HEK293 (cell line): ENCODE data around the gene WDR6.

Experiments
- CTCF ChIA-PET: fragments of 350-600 bp; formaldehyde crosslinking; extraction: SDS; loops from one replicate; lab custom pipeline; 2021; ENCODE audit warnings: antibody characterized with exemption; lab: Yijun Ruan, JAX
- POLR2A ChIA-PET: fragments of 300-600 bp; formaldehyde crosslinking; extraction: SDS; loops from one replicate; lab custom pipeline; 2020; ENCODE audit warnings: antibody characterized with exemption, inconsistent platforms; lab: Yijun Ruan, JAX
- H3K27ac ChIP-seq: fragments of 200-500 bp; sonication (Bioruptor generic); 2 replicates; pipeline ENCODE4 v1.5.1; 2014; ENCODE audit warnings: low read depth, low read length, control low read depth, inconsistent platforms; ENCODE audit errors: extremely low read depth
- H3K36me3 ChIP-seq, 2 experiments: fragments of 200-500 bp in 1 of 2; sonication (Bioruptor generic) in 1 of 2; 1 replicate in 1 of 2; 2 replicates in 1 of 2; pipeline ENCODE4 v1.5.1; 2014 to 2017; ENCODE audit warnings: inconsistent platforms in 2 of 2, low read length in 2 of 2; ENCODE audit not compliant: control insufficient read depth in 2 of 2, insufficient read depth in 1 of 2
- H3K4me1 ChIP-seq: fragments of 200-500 bp; sonication (Bioruptor generic); 2 replicates; pipeline ENCODE4 v1.5.1; 2014; ENCODE audit warnings: mild to moderate bottlenecking, low read length, inconsistent platforms; ENCODE audit not compliant: control insufficient read depth, insufficient read depth
- H3K4me3 ChIP-seq: 2 replicates; pipeline ENCODE4 v1.5.1; 2011; ENCODE audit warnings: low read depth, mild to moderate bottlenecking, control low read depth, low read length, moderate library complexity
- H3K9me3 ChIP-seq: fragments of 200-500 bp; sonication (Bioruptor generic); 2 replicates; pipeline ENCODE4 v1.5.1; 2014; ENCODE audit warnings: low read depth, low read length, inconsistent platforms; ENCODE audit not compliant: control insufficient read depth, insufficient read depth
- BCL6B ChIP-seq: fragments of 450-650 bp; formaldehyde crosslinking; IDR thresholded peaks from 2 replicates; pipeline ENCODE4 v1.5.1; 2017; ENCODE audit warnings: missing biosample characterization, missing genetic modification characterization
- EGR2 ChIP-seq: fragments of 450-650 bp; formaldehyde crosslinking; IDR thresholded peaks from 2 replicates; pipeline ENCODE4 v1.5.1; 2016; ENCODE audit warnings: low read depth, missing biosample characterization, missing genetic modification characterization
- FEZF1 ChIP-seq: fragments of 450-650 bp; formaldehyde crosslinking; IDR thresholded peaks from 2 replicates; pipeline ENCODE4 v1.5.1; 2016; ENCODE audit warnings: missing biosample characterization, missing genetic modification characterization
- GLI4 ChIP-seq: fragments of 450-650 bp; formaldehyde crosslinking; IDR thresholded peaks from 2 replicates; pipeline ENCODE4 v1.5.1; 2016; ENCODE audit warnings: missing biosample characterization, missing genetic modification characterization
- HOXA7 ChIP-seq: sonication (generic); formaldehyde crosslinking; IDR thresholded peaks from 2 replicates; pipeline ENCODE4 v1.8.1; 2022; ENCODE audit warnings: missing genetic modification reagents, borderline replicate concordance
- KLF1 ChIP-seq: fragments of 450-650 bp; formaldehyde crosslinking; IDR thresholded peaks from 2 replicates; pipeline ENCODE4 v1.5.1; 2016; ENCODE audit warnings: missing biosample characterization, missing genetic modification characterization
- KLF7 ChIP-seq: fragments of 450-650 bp; formaldehyde crosslinking; IDR thresholded peaks from 2 replicates; pipeline ENCODE4 v1.5.1; 2016; ENCODE audit warnings: missing biosample characterization, missing genetic modification characterization, borderline replicate concordance
- KLF8 ChIP-seq: fragments of 450-650 bp; formaldehyde crosslinking; IDR thresholded peaks from 2 replicates; pipeline ENCODE4 v1.5.1; 2016; ENCODE audit warnings: missing biosample characterization, missing genetic modification characterization
- KLF9 ChIP-seq: fragments of 450-650 bp; formaldehyde crosslinking; IDR thresholded peaks from 2 replicates; pipeline ENCODE4 v1.5.1; 2016; ENCODE audit warnings: missing biosample characterization, missing genetic modification characterization, low read depth
- MZF1 ChIP-seq: fragments of 450-650 bp; formaldehyde crosslinking; IDR thresholded peaks from 2 replicates; pipeline ENCODE4 v1.5.1; 2017; ENCODE audit warnings: missing biosample characterization, missing genetic modification characterization, borderline replicate concordance
- OSR2 ChIP-seq: fragments of 450-650 bp; formaldehyde crosslinking; IDR thresholded peaks from 2 replicates; pipeline ENCODE4 v1.5.1; 2016; ENCODE audit warnings: missing biosample characterization, missing genetic modification characterization
- SP2 ChIP-seq: fragments of 450-650 bp; formaldehyde crosslinking; IDR thresholded peaks from 2 replicates; pipeline ENCODE4 v1.5.1; 2016; ENCODE audit warnings: missing biosample characterization, missing genetic modification characterization
- SP3 ChIP-seq: fragments of 450-650 bp; formaldehyde crosslinking; IDR thresholded peaks from 2 replicates; pipeline ENCODE4 v1.5.1; 2016; ENCODE audit warnings: missing biosample characterization, missing genetic modification characterization
- ZBTB20 ChIP-seq: fragments of 450-650 bp; formaldehyde crosslinking; IDR thresholded peaks from 2 replicates; pipeline ENCODE4 v1.5.1; 2016; ENCODE audit warnings: missing biosample characterization, missing genetic modification characterization
- ZBTB21 ChIP-seq: fragments of 450-650 bp; formaldehyde crosslinking; IDR thresholded peaks from 2 replicates; pipeline ENCODE4 v1.5.1; 2017; ENCODE audit warnings: missing biosample characterization, missing genetic modification characterization
- ZBTB48 ChIP-seq: fragments of 450-650 bp; formaldehyde crosslinking; IDR thresholded peaks from 2 replicates; pipeline ENCODE4 v1.5.1; 2016; ENCODE audit warnings: missing biosample characterization, missing genetic modification characterization
- ZFP37 ChIP-seq: fragments of 450-650 bp; formaldehyde crosslinking; IDR thresholded peaks from 2 replicates; pipeline ENCODE4 v1.5.1; 2016; ENCODE audit warnings: missing biosample characterization, missing genetic modification characterization
- ZNF2 ChIP-seq: fragments of 450-650 bp; formaldehyde crosslinking; IDR thresholded peaks from 2 replicates; pipeline ENCODE4 v1.5.1; 2016; ENCODE audit warnings: missing biosample characterization, missing genetic modification characterization
- ZNF394 ChIP-seq: fragments of 450-650 bp; formaldehyde crosslinking; IDR thresholded peaks from 2 replicates; pipeline ENCODE4 v1.5.1; 2016; ENCODE audit warnings: missing biosample characterization, missing genetic modification characterization, mild to moderate bottlenecking, moderate library complexity, borderline replicate concordance
- ZNF48 ChIP-seq: fragments of 450-650 bp; formaldehyde crosslinking; IDR thresholded peaks from 2 replicates; pipeline ENCODE4 v1.5.1; 2016; ENCODE audit warnings: missing biosample characterization, missing genetic modification characterization
- ZNF501 ChIP-seq: fragments of 450-650 bp; formaldehyde crosslinking; IDR thresholded peaks from 2 replicates; pipeline ENCODE4 v1.5.1; 2016; ENCODE audit warnings: missing biosample characterization, missing genetic modification characterization
- ZNF513 ChIP-seq: fragments of 450-650 bp; IDR thresholded peaks from 2 replicates; pipeline ENCODE4 v1.5.1; 2018; ENCODE audit warnings: missing biosample characterization, missing genetic modification characterization
- ZNF544 ChIP-seq: fragments of 450-650 bp; formaldehyde crosslinking; IDR thresholded peaks from 2 replicates; pipeline ENCODE4 v1.5.0; 2017; ENCODE audit warnings: missing biosample characterization, missing genetic modification characterization
- ZNF561 ChIP-seq: fragments of 450-650 bp; IDR thresholded peaks from 2 replicates; pipeline ENCODE4 v1.5.1; 2018; ENCODE audit warnings: missing biosample characterization, missing genetic modification characterization, borderline replicate concordance
- TF ChIP-seq, protein P1 (sequence below): fragments of 450-650 bp; formaldehyde crosslinking; IDR thresholded peaks from 2 replicates; pipeline ENCODE4 v1.5.1; 2017; ENCODE audit warnings: missing biosample characterization, missing genetic modification characterization
- TF ChIP-seq, protein P2 (sequence below): fragments of 450-650 bp; formaldehyde crosslinking; IDR thresholded peaks from 2 replicates; pipeline ENCODE4 v1.5.1; 2016; ENCODE audit warnings: missing biosample characterization, missing genetic modification characterization
- TF ChIP-seq, protein P3 (sequence below): fragments of 450-650 bp; formaldehyde crosslinking; IDR thresholded peaks from 2 replicates; pipeline ENCODE4 v1.5.1; 2016; ENCODE audit warnings: missing biosample characterization, missing genetic modification characterization

Gene WDR6

GRCh38 chr3:49007771-49008528, 759 bp downstream of the WDR6 start:
- POLR2A ChIA-PET, result interaction anchor here (0.6 to 4.4 kb wide), 18 partner anchors 12 to 606 kb away, joined by 3 to 141 read pairs (median 6); partner anchors contain the start of genes ARIH2, DALRD3, IMPDH2 and IP6K2
- peak overlapping the region; percentile 93 for H3K27ac ChIP-seq
- TF ChIP-seq, protein P1, sequence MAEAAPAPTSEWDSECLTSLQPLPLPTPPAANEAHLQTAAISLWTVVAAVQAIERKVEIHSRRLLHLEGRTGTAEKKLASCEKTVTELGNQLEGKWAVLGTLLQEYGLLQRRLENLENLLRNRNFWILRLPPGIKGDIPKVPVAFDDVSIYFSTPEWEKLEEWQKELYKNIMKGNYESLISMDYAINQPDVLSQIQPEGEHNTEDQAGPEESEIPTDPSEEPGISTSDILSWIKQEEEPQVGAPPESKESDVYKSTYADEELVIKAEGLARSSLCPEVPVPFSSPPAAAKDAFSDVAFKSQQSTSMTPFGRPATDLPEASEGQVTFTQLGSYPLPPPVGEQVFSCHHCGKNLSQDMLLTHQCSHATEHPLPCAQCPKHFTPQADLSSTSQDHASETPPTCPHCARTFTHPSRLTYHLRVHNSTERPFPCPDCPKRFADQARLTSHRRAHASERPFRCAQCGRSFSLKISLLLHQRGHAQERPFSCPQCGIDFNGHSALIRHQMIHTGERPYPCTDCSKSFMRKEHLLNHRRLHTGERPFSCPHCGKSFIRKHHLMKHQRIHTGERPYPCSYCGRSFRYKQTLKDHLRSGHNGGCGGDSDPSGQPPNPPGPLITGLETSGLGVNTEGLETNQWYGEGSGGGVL, result peak; percentile 79
- TF ChIP-seq SP3 (peak; percentile 83), ZBTB21 (tag by site-specific recombination) (no peak), BCL6B (tag by site-specific recombination) (no peak), ZFP37 (tag by site-specific recombination) (peak; percentile 5; the same call in 1 of the 2 replicates), HOXA7 (CRISPR knock-in tag) (no peak), ZNF513 (tag by site-specific recombination) (peak; percentile 51; the same call in 1 of the 2 replicates), GLI4 (tag by site-specific recombination) (0 out of 2 replicates have a peak, but pooled peaks have one; percentile 3), ZNF2 (tag by site-specific recombination) (0 out of 2 replicates have a peak, but pooled peaks have one; percentile 9), EGR2 (peak; percentile 83), MZF1 (tag by site-specific recombination) (0 out of 2 replicates have a peak, but pooled peaks have one; percentile 0), KLF1 (tag by site-specific recombination) (peak; percentile 69), FEZF1 (tag by site-specific recombination) (no peak), ZBTB20 (tag by site-specific recombination) (peak; percentile 48), ZBTB48 (0 out of 2 replicates have a peak, but pooled peaks have one; percentile 16), ZNF544 (tag by site-specific recombination) (no peak), KLF9 (peak; percentile 93), ZNF48 (tag by site-specific recombination) (no peak), ZNF561 (tag by site-specific recombination) (no peak), OSR2 (tag by site-specific recombination) (0 out of 2 replicates have a peak, but pooled peaks have one; percentile 4), SP2 (tag by site-specific recombination) (peak; percentile 62), ZNF501 (tag by site-specific recombination) (peak; percentile 2; the same call in 1 of the 2 replicates), KLF8 (tag by site-specific recombination) (peak; percentile 58), KLF7 (tag by site-specific recombination) (peak; percentile 46; the same call in 1 of the 2 replicates), ZNF394 (tag by site-specific recombination) (0 out of 2 replicates have a peak, but pooled peaks have one; percentile 1)
- TF ChIP-seq, protein P2, sequence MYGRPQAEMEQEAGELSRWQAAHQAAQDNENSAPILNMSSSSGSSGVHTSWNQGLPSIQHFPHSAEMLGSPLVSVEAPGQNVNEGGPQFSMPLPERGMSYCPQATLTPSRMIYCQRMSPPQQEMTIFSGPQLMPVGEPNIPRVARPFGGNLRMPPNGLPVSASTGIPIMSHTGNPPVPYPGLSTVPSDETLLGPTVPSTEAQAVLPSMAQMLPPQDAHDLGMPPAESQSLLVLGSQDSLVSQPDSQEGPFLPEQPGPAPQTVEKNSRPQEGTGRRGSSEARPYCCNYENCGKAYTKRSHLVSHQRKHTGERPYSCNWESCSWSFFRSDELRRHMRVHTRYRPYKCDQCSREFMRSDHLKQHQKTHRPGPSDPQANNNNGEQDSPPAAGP (tag by site-specific recombination), result 0 out of 2 replicates have a peak, but pooled peaks have one; percentile 12
- TF ChIP-seq, protein P3, sequence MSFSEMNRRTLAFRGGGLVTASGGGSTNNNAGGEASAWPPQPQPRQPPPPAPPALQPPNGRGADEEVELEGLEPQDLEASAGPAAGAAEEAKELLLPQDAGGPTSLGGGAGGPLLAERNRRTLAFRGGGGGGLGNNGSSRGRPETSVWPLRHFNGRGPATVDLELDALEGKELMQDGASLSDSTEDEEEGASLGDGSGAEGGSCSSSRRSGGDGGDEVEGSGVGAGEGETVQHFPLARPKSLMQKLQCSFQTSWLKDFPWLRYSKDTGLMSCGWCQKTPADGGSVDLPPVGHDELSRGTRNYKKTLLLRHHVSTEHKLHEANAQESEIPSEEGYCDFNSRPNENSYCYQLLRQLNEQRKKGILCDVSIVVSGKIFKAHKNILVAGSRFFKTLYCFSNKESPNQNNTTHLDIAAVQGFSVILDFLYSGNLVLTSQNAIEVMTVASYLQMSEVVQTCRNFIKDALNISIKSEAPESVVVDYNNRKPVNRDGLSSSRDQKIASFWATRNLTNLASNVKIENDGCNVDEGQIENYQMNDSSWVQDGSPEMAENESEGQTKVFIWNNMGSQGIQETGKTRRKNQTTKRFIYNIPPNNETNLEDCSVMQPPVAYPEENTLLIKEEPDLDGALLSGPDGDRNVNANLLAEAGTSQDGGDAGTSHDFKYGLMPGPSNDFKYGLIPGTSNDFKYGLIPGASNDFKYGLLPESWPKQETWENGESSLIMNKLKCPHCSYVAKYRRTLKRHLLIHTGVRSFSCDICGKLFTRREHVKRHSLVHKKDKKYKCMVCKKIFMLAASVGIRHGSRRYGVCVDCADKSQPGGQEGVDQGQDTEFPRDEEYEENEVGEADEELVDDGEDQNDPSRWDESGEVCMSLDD (tag by site-specific recombination), result 0 out of 2 replicates have a peak, but pooled peaks have one; percentile 13

More at GRCh38 chr3:49007771-49008528, 759 bp downstream of the WDR6 start:
- peaks cover 3 to 25% of the 10 kb centered on the region in 2 experiments; a peak in 2 of 3 replicates for H3K36me3 ChIP-seq
- H3K4me1 ChIP-seq, result no peaks in the 10 kb centered on the region
- peak overlapping the region; percentile 74 for H3K4me3 ChIP-seq
- CTCF ChIA-PET, result interaction anchor here (0.7 to 3.8 kb wide), 9 partner anchors 8 to 20 kb away, joined by 3 to 20 read pairs (median 5); partner anchors contain the start of genes NDUFAF3 and P4HTM
- H3K9me3 ChIP-seq, result no peaks in the 10 kb centered on the region
